ENCODE data around the gene NECTIN4. TPM values are rescaled to one million over a fixed set of nuclear protein-coding genes. Genes with fewer than 3 reads are reported as not detected.

The NECTIN4 gene
- total RNA-seq, 1 experiment from 2014 or later = 0.20 TPM

- Mint-ChIP-seq H3K27me3 (ENCODE audit: insufficient read depth, unreplicated experiment) (no peaks in the 10 kb centered on the region), H3K27ac (ENCODE audit: unreplicated experiment) (no peak overlapping the region), H3K4me3 (ENCODE audit: unreplicated experiment) (no peak overlapping the region), H3K4me1 (ENCODE audit: low read depth, unreplicated experiment) (no peaks in the 10 kb centered on the region), H3K9me3 (ENCODE audit: unreplicated experiment) (no peaks in the 10 kb centered on the region), H3K36me3 (ENCODE audit: insufficient read depth, unreplicated experiment) (peaks cover 49% of the 10 kb centered on the region)
- no peak for TF ChIP-seq CTCF (IDR thresholded peaks at IDR 0.05; ENCODE audit: insufficient read depth in 1 of 2, low read depth in 1 of 2, low read length in 1 of 2, severe bottlenecking in 1 of 2, unreplicated experiment in 1 of 2)
- Histone ChIP-seq H3K4me1 (no peaks in the 10 kb centered on the region), H3K27me3 (replicated peaks; ENCODE audit: control insufficient read depth, insufficient read depth, low read length) (no peaks in the 10 kb centered on the region), H3K9me3 (no peaks in the 10 kb centered on the region), H3K4me3 (ENCODE audit: low read depth, low read length) (no peak overlapping the region), H3K36me3 (ENCODE audit: control insufficient read depth, insufficient read depth, low read length) (peaks cover 3% of the 10 kb centered on the region; the same call in 1 of the 2 replicates)
- ChIA-PET POLR2A (no interaction called here), CTCF (no interaction called here)
- DNase-seq = no peak
- intact Hi-C loops (cut with micrococcal nuclease; ENCODE audit: unreplicated experiment) = no loop called here
- no TSS peak for BruUV-seq (replicated peaks)
Measured at GRCh38 chr1:161127649-161128048, 38.3 kb upstream of the NECTIN4 start.

- Mint-ChIP-seq H3K27ac (ENCODE audit: unreplicated experiment) (no peak overlapping the region), H3K9me3 (ENCODE audit: unreplicated experiment) (no peaks in the 10 kb centered on the region), H3K4me3 (ENCODE audit: unreplicated experiment) (no peak overlapping the region), H3K36me3 (ENCODE audit: insufficient read depth, unreplicated experiment) (peaks cover 77% of the 10 kb centered on the region), H3K27me3 (ENCODE audit: insufficient read depth, unreplicated experiment) (no peaks in the 10 kb centered on the region), H3K4me1 (ENCODE audit: low read depth, unreplicated experiment) (peaks cover 13% of the 10 kb centered on the region)
- Histone ChIP-seq H3K9me3 (no peaks in the 10 kb centered on the region), H3K36me3 (ENCODE audit: control insufficient read depth, insufficient read depth, low read length) (peaks cover 5% of the 10 kb centered on the region), H3K27me3 (replicated peaks; ENCODE audit: control insufficient read depth, insufficient read depth, low read length) (no peaks in the 10 kb centered on the region), H3K4me3 (ENCODE audit: low read depth, low read length) (no peak overlapping the region), H3K4me1 (peaks cover 17% of the 10 kb centered on the region)
- ChIA-PET POLR2A (no interaction called here), CTCF (no interaction called here)
- no peak for TF ChIP-seq CTCF (IDR thresholded peaks at IDR 0.05; ENCODE audit: insufficient read depth in 1 of 2, low read depth in 1 of 2, low read length in 1 of 2, severe bottlenecking in 1 of 2, unreplicated experiment in 1 of 2)
- BruUV-seq (replicated peaks) = no TSS peak
- intact Hi-C loops (cut with micrococcal nuclease; ENCODE audit: unreplicated experiment) = no loop called here
- DNase-seq = no peak
Measured at GRCh38 chr1:161122967-161123366, 33.6 kb upstream of the NECTIN4 start.

GRCh38 chr1:161121834-161122233 lies 32.5 kb upstream of the NECTIN4 start:
- POLR2A ChIA-PET = no interaction called here
- H3K27ac Mint-ChIP-seq (ENCODE audit: unreplicated experiment) = no peak overlapping the region
- DNase-seq = no peak
- no peaks in the 10 kb centered on the region for H3K9me3 Mint-ChIP-seq (ENCODE audit: unreplicated experiment)
- CTCF ChIA-PET = interaction anchor here (0.6 to 0.7 kb wide), 2 partner anchors 11 to 467 kb away, joined by 3 read pairs; no protein-coding TSS in a partner anchor
- peaks cover 13% of the 10 kb centered on the region for H3K4me1 Mint-ChIP-seq (ENCODE audit: low read depth, unreplicated experiment)
- no peak overlapping the region for H3K4me3 Mint-ChIP-seq (ENCODE audit: unreplicated experiment)
- Histone ChIP-seq H3K27me3 (replicated peaks; ENCODE audit: control insufficient read depth, insufficient read depth, low read length) (no peaks in the 10 kb centered on the region), H3K4me1 (peaks cover 17% of the 10 kb centered on the region), H3K9me3 (no peaks in the 10 kb centered on the region), H3K4me3 (ENCODE audit: low read depth, low read length) (no peak overlapping the region), H3K36me3 (ENCODE audit: control insufficient read depth, insufficient read depth, low read length) (peaks cover 5% of the 10 kb centered on the region)
- intact Hi-C loops (cut with micrococcal nuclease; ENCODE audit: unreplicated experiment) = no loop called here
- peaks cover 77% of the 10 kb centered on the region for H3K36me3 Mint-ChIP-seq (ENCODE audit: insufficient read depth, unreplicated experiment)
- no TSS peak for BruUV-seq (replicated peaks)
- TF ChIP-seq CTCF (IDR thresholded peaks at IDR 0.05; ENCODE audit: insufficient read depth in 1 of 2, low read depth in 1 of 2, low read length in 1 of 2, severe bottlenecking in 1 of 2, unreplicated experiment in 1 of 2) = no peak
- no peaks in the 10 kb centered on the region for H3K27me3 Mint-ChIP-seq (ENCODE audit: insufficient read depth, unreplicated experiment)

Data from Caco-2 (cell line).